ENCODE data around the gene ZSWIM7.
"Not testable (repeated sequence)": the region's sequence is repeated elsewhere in the genome, so short reads cannot be mapped to it uniquely, and the experiment has no call there.

ZSWIM7 gene

DNA sequence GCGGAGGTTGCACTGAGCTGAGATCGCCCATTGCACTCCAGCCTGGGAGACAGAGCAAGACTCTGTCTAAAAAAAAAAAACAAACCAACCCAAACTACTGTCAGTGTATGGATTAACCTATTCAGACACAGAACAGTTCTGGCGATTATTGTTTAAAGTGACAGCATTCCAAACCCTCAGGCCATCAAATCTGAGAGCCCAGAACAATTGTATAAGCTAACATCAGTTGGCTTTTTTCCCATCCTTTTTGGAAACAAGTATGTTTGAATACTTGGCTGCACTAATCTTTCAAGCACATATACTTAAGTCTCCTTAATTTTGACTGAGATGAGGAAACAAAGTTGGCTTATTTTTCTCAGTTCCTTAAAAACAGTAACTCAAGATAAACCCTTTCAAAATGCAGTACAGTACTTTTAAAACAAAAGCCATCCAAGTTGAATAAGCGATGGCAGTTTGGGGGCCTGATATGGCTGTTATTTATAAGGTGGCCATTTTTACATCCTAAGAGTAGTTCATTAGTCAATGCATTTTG, 1.4 kb downstream of the ZSWIM7 start:
- DNase-seq, result no peak

DNA sequence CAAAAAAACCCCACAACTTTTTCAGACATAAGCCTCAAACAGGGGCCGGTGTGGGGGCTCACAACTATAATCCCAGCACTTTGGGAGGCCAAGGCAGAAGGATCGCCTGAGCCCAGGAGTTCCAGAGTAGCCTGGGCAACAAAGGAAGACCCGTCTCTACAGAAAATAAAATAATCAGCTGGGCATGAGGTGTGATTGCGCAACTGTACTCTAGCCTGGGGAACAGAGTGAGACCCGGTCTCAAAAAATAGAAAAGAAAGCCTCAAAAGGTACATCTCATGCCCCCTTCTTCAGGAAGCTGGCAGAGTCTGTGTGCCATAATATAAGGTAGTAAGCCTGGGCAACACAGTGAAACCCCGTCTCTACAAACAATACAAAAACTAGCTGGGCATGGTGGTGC, 3.2 kb downstream of the ZSWIM7 start:
- no peak for DNase-seq

DNA sequence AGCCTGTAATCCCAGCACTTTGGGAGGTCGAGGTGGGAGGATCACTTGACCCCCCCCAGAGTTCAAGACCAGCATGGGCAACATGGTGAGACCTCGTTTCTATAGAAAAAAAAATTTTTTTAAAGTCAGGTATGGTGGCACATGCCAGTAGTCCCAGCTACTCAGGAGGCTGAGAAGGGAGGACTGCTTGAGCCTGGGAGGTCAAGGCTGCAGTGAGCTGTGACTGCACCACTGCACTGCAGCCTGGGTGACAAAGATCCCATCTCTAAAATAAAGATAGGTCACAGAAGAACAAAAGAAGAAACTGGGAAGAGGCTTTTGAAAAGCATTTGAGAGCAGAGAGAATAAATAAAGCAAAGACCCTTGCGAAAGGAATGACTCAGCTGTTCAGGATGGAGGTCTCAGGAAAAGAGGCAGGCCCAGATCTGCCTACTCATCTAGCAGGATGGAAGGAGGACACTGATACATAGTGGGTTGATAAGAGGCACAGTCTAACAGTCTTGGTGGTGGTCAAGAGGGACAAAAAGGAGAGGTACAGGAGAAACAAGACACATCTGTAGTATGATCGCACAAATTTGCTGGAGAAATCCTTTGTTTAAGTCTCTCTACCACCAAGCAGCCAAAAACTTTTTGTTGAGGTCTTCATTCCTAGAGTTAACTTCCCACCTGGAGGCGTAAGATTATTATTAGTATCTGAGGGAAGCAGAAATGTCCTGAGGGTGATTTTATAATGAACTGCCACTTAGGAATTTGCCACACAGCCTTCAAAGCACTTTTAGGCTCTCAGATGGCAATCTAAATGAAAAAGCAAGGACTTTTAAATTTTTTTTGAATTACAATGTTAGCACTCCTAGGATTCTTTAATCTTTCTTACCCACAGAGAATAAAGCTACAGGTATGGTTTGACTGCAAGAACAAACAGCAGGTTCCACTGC, 17.6 kb downstream of the ZSWIM7 start:
- DNase-seq, result no peak

DNA sequence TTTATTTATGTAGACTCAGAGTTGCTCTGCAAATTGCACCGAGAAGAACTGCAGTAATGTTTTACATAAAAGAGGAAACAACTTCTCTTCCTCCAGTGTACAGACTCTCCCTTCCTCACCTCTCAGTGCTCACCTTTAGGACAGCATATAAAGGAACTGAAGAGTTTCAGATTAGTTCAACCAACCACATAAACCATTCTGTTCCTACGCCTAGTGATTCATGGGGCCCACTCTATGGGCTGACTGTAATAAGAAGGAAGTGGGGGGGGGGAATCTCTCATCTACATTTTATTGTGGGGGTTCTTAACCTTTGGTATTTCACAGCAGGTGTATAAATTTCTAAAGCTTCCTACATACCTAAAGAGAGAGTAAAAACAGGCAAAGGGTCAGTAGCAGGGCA, 18.3 kb downstream of the ZSWIM7 start:
- no peak for DNase-seq

DNA sequence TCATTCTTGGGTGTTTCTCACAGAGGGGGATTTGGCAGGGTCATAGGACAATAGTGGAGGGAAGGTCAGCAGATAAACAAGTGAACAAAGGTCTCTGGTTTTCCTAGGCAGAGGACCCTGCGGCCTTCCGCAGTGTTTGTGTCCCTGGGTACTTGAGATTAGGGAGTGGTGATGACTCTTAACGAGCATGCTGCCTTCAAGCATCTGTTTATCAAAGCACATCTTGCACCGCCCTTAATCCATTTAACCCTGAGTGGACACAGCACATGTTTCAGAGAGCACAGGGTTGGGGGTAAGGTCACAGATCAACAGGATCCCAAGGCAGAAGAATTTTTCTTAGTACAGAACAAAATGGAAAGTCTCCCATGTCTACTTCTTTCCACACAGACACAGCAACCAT, 20.5 kb downstream of the ZSWIM7 start:
- DNase-seq, result not testable (repeated sequence)

DNA sequence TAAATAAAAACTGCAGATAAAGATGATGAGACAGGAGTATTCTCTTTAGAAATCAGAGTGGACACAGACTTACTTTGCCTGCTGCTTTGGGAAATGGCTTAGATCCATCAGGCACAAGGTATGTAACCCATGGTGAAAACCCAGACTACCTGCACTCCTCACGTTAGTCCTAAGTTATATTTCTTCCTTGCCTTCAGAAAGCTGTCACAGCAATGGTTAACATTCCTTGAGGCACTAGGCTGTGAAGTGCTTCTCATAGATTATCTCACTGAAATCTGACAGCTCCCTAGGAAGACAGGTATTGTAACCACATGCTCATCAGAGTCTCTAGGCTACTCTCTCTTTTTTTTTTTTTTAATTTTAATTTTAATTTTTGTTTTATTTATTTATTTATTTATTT, 20.9 kb downstream of the ZSWIM7 start:
- no peak for DNase-seq

DNA sequence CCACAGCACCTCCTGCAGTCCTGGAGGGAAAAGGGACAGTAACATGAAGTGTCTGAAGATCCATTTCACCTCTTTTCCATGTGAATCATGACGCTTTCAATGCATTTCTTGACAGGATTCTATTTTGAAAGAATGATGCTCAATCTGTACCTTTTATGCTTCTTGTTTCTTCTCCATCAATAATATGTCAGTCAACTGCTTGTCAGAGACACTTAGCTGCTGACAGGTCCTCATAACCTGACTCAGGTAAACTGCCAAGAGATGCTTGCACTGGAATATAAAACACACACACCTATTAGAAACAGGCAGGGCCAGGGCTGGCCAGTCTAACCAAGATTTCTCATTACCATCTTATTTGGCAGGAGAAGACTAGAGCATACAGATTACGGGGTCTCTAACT, 21.6 kb downstream of the ZSWIM7 start:
- DNase-seq, result no peak

DNA sequence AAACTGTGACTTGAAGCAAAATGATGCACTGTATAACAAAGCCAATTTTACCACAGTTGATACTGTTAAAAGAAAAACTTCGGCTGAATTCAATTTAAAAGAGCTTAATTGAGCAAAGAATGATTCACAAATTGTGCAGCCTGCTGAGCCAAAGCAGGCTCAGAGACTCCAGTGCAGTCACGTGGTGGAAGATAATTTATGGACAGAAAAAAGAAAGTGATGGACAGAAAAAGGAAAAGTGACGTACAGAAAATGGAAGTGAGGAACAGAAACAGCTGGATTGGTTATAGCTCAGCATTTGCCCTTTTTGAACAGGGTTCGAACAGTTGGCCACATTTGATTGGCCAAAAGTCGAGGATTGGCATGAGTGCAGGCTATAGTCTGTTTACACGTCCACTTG, 25.7 kb downstream of the ZSWIM7 start:
- DNase-seq, result no peak

DNA sequence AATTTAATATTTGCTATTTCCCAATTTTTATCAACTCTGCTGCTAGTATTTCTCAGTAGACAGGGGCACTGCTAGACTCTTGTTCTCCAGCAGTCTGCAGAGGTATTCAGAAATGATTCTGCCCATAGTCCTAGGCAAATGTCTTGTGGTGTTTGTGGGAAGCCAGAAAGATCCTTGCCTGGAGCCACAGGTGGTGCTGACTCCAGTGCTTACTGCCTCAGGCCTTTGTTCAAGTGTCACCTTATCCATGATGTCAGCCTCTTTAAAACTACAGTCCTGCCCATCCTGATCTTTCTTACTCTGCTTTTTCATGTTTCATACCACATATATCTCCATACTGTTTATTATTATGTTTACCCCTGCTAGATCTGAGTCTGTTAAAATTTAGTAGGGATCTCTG, 26.5 kb downstream of the ZSWIM7 start:
- DNase-seq, result no peak

DNA sequence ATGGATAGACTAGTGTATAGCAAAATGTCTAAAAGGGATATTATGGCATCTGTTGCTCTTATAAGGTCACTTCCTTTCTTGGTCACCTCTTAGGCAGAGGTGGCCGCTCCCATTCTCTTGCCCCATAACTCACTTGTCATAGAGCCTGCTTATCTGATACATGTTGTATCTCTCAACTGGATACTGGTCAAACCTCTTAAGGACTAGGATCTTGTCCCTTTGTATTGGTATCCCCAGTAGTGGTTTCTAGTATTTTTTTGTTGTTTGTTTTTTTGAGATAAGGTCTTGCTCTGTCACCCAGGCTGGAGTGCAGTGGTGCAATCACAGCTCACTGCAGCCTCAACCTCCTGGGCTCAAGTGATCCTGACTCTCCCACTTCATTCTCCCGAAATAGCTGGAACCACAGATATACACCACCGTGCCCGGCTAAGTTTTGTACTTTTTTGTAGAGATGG, 27.0 kb downstream of the ZSWIM7 start:
- DNase-seq, result no peak

DNA sequence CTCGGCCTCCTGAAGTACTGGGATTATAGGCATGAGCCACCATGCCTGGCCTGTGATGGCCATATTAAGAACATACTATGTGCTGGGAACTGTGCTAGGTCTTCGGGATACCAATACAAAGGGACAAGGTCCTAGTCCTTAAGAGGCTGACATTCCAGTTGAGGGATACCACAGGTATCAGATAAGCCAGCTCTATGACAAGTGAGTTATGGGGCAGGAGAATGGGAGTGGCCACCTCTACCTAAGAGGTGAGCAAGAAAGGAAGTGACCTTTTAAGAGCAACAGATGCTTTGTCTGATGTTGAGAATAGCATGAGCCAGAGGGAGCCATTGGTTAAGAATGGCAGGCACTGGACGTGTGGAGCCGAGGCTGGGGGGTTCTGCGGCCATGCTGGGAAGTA, 27.6 kb downstream of the ZSWIM7 start:
- no peak for DNase-seq

DNA sequence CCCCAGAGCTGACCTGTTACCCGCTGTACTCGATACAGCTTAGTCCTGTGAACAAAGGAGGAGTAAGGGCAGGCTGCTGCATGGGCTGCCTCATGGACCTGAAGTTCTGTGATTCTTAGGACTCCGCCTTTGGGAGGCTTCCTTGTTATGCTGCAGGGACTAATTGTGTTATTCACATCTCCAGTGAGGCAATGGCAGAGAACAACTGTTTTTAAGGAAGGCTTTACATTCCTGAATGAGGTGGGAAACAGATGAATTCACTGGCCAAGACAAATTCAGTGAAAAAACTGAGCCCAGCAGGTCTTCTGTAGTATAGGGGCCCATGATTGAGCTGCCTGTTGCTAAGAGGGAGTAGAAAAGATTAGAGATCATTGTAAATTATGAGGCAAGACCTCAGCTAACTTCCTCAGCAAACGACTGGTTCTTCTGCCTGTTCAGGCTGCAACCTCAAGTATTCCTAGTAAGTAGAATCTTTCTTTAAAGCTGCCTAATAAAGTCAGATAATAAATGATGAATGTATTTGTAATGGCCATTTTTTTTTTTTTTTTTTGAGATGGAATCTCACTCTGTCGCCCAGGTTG, 28.3 kb downstream of the ZSWIM7 start:
- DNase-seq, result no peak

DNA sequence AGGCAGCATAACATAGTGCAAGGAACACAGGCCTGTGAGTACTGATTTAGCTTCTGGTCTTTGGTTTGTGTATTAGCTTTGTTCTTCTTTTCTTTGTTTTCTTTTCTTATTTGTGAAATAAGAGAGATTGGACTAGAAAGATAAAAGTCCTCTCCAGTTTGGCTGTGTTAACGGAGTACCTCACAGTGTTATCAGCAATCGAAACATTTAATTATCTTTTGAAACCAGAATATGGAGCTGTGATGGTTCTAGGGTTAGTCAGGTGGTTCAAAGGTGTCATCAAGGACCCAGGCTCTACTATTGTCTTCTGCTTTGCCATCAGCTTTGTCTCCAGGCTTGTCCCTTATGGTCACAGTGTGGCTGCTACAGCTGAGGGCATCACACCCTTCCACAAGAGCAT, 29.0 kb downstream of the ZSWIM7 start:
- no peak for DNase-seq

DNA sequence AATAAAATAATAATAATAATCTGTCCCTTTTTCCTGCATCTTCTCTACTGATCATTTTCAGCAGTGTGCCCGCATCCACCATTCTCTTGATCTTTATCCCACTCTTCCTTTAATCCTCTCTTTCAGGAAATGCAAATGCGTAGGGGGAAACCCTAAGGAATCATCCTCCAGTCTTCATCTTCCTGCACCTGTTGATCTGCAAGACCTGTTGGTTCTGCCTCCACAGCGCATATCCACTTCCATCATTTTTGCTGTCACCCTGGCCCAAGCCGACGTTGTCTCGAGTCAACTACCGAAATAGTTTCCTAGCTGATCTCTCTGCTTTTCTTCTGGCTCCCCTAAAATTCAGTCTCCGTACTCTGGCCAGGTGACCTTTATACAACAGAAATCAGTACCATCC, 30.0 kb downstream of the ZSWIM7 start:
- no peak for DNase-seq

DNA sequence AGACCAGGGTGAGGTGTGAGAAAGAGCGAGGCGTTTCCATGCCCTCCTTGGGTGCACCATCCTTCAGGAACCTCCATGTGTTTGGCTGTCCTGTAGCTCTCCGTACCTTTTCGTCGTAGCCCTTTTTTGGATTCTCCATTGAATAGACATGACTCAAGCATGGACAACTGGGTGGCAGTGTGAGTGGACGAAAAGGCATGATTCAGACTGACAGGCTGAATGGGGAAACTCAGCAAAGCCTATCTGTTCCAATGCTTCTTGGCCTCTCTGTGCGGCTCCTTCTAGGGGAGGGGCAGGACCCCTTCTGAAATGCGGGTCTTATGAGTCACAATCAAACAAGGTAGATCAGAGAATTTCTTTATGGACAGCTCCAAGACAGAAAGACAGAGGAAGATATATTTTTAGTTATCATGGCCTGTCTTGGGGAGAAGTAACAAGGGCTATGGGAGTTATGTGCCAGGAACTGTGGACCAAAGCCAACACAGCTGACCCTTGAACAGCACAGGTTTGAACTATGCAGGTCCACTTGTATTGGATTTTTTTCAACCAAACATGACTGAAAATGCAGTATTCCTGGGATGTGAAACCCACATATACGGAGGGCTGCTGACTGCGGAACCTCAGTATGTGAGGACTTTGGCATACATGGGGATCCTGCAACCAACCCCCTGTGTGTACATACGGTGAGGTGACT, 31.7 kb downstream of the ZSWIM7 start:
- no peak for DNase-seq

DNA sequence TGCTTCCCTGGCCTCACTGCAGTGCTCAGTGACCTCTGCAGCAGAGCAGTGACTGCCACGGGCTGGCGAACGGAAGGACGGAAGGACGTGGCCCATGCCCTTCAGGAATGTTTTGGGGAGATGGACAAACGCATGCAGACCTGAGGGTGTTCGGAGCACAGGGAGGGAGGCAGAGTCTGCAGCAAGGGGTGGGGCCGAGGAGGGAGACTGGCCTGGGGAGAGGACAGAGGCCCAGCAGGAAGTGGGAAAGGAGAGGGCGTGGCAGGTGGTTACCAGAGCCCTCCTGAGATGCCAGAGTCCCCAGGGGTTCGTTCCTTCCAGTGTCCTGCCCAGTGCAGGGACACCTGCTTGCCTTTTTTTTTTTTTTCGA, 32.6 kb downstream of the ZSWIM7 start:
- DNase-seq, result no peak

DNA sequence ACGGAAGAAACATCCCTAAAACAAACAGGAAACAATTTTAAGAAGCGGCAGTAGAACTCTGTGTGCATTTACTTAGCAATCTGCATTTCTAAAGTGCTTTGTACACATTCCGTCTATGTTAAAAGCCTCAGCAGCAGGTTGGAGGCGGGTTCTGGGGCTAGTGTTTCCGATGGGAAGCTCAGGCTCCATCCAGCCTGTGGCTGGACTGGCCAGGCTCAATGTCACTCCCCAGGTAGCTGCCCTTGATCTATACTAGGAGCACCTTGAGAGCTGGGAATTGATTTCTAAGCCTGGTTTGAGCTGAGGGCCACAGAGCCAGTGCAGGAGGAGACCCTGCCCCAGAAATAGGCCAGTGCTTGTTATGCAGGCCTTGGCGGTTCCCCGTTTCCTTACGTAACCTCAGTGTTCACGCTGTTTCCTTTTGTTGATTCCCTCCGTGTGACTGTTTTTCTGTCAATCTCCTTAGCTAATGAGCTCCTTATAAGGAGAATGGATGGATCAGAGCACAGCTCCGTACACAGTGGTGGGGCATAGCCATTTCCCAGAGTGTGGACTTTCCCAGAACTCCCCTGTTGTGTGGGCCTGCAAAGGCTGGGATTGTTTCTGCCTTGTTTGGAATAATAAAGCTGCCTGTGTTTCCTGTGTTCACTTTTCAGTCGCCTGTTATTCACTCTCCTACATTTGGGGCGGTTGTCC, 33.2 kb downstream of the ZSWIM7 start:
- no peak for DNase-seq

DNA sequence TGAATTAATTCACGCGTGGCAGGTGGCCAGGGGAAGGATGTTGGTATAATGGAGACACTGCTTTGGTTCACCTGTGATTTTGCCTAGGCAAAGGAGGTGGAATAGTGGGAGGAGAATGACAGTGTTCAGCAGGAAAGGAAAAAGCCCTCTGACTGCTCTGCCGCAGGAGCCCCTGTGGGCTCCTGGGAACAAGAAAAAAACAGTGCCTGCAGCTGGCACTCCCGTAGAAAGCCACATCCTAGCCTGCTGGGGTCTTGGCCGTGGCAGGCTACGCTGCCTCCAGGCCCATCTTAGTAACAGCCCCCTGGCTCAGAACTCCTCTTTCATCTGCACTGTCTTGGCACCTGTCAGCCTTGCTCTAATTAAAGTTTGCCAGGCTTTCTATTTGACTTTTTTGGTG, 34.0 kb downstream of the ZSWIM7 start:
- DNase-seq, result no peak

DNA sequence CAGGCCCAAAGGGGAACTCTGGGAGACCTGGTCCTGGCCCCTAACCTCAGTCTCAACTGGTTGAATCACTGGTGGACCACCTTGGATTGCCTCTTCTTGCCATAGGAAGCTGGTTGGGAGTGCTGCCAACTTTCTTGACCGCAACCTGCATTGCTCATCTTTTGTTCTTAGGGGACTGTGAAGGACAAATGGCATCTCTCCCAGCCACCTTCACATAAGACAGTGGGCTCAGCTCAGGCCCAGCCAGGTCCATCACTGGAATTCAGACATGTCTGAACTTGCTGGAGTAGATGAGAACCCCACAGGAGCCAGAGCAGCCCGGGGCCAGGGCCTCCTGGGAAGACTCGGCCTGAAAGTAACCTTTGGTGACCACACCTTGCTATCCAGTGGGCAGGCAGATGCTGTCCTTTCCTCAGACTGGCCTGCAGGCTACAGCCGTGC, 35.8 kb downstream of the ZSWIM7 start:
- no peak for DNase-seq

DNA sequence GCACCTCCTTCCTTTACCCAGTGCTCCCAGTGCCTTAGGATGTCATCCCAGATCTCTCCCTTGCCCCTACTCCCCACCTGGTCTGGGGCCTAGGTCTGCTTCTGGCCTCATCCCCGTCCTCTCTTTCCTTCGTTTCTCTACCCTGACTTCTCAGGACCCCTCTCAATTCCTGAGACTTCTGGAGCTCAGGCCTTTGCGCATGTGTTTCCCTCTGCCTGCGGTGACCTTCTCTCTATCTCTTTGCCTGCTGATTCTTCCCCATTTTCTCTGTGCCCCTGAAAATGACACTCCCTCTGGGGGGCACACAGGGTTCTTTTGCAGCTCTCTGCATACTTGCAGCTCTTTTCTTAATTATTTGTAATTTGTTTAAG, 41.0 kb downstream of the ZSWIM7 start:
- no peak for DNase-seq

DNA sequence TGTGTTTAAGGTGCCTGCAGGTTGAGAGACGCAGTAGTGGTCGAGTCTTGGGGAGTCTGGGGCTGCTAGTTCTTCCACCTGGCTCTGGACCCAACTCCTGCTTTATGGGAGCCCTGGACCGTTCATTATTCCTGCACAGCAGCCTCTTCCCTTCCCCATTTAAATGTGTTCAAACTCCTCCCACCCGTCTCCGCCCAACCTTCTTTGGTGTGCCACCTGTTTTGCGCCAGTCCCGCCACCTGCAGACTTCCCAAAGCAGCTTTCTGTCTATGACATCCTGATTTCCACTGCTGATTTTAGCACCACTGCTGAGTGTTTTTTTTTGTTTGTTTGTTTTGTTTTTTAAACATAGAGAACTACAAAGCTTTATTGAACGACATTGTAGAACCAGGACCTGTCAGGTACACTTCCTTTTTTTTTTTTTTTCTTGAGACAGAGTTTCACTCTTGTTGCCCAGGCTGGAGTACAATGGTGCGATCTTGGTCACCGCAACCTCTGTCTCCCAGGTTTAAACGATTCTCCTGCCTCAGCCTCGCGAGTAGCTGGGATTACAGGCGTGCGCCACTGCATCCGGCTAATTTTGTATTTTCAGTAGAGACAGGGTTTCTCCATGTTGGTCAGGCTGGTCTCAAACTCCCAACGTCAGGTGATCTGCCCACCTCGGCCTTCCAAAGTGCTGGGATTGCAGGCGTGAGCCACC, 41.7 kb downstream of the ZSWIM7 start:
- DNase-seq, result no peak

DNA sequence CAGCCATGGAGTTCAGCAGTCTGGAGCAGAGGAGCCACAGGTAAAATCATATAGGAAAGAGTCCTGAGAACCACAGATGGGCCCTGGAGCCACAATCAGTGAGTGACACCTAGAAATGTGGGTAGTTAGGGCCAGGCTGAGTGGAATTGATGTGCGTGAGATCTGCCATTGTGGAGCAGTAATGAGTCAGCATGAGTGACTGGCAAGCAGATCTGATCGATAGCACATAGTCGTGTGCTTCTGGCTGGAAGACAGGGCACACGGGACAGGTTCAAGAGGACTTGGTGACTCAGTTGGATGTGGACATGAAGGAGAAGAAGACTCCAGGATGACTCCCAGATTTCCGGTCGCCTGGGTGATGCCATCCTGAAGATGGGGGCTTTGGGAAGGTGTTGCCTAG, 42.3 kb downstream of the ZSWIM7 start:
- no peak for DNase-seq
